ENCODE results near the gene LIPN.

GRCh38 chr10:88783724-88784123, 23.9 kb downstream of the LIPN start:
- TF ChIP-seq CTCF (conservative IDR thresholded peaks at IDR 0.05; ENCODE audit: low read length), result no peak
- no peak for TF ChIP-seq EZH2phosphoT487 (IDR thresholded peaks at IDR 0.05; ENCODE audit: borderline replicate concordance, low read depth, low read length)
